NCI-H1105 (cell line): Measurements from ENCODE around the gene SLX4.

Experiments
- DNase-seq: peaks from one replicate; lab custom pipeline; 2025; lab: John Stamatoyannopoulos, UW

Gene SLX4

GRCh38 chr16:3582276-3583165 lies 28.9 kb downstream of the SLX4 start:
- DNase-seq, result no peak

GRCh38 chr16:3581392-3581791 lies 30.0 kb downstream of the SLX4 start:
- DNase-seq, result no peak

- no peak for DNase-seq
These were observed 30.7 kb downstream of the SLX4 start for GRCh38 chr16:3580686-3581085.

- no peak for DNase-seq
These were observed 31.2 kb downstream of the SLX4 start for GRCh38 chr16:3580251-3580651.

- no peak for DNase-seq
These were observed 31.6 kb downstream of the SLX4 start for GRCh38 chr16:3579776-3580175.

GRCh38 chr16:3578610-3579551 lies 32.5 kb downstream of the SLX4 start:
- DNase-seq, result no peak

GRCh38 chr16:3578121-3578520 lies 33.3 kb downstream of the SLX4 start:
- no peak for DNase-seq

- no peak for DNase-seq
These were observed 34.1 kb downstream of the SLX4 start, which contains the start of gene NLRC3 for GRCh38 chr16:3577302-3577752. NLRC3 (minus strand) TSS chr16:3577403; CDS start chr16:3565036, 12,367 bp downstream.

- no peak for DNase-seq
These were observed 35.2 kb downstream of the SLX4 start for GRCh38 chr16:3576211-3576610.

GRCh38 chr16:3575491-3575890 lies 35.9 kb downstream of the SLX4 start:
- DNase-seq, result no peak

GRCh38 chr16:3574195-3574594 lies 37.2 kb downstream of the SLX4 start:
- DNase-seq, result no peak

- DNase-seq, result no peak
These were observed 38.1 kb downstream of the SLX4 start for GRCh38 chr16:3573146-3573815.

GRCh38 chr16:3570420-3571062 lies 40.9 kb downstream of the SLX4 start:
- no peak for DNase-seq

GRCh38 chr16:3569851-3570250 lies 41.6 kb downstream of the SLX4 start:
- no peak for DNase-seq

GRCh38 chr16:3566990-3567389 lies 44.4 kb downstream of the SLX4 start:
- no peak for DNase-seq

- DNase-seq, result no peak
These were observed 46.6 kb downstream of the SLX4 start for GRCh38 chr16:3564889-3565141.

- DNase-seq, result no peak
These were observed 47.1 kb downstream of the SLX4 start for GRCh38 chr16:3564130-3564888.

- no peak for DNase-seq
These were observed 48.4 kb downstream of the SLX4 start for GRCh38 chr16:3562914-3563480.

GRCh38 chr16:3561626-3562025 lies 49.8 kb downstream of the SLX4 start:
- no peak for DNase-seq

GRCh38 chr16:3554351-3554928 lies 57.0 kb downstream of the SLX4 start:
- no peak for DNase-seq
